Muscle layer of duodenum (tissue), 2 donors: ENCODE data around the gene NTM.

Experiments
- H3K27ac ChIP-seq: one replicate; pipeline ENCODE4 v1.7.0; 2013; ENCODE audit warnings: mild to moderate bottlenecking, low read length
- H3K27me3 ChIP-seq: one replicate; pipeline ENCODE4 v1.7.0; 2013; ENCODE audit warnings: low read depth, mild to moderate bottlenecking, control low read depth, low read length
- H3K36me3 ChIP-seq, 2 donors: one replicate each; pipeline ENCODE4 v1.7.0; 2013; ENCODE audit warnings: low read length in 2 of 2, control low read depth in 1 of 2, mild to moderate bottlenecking in 1 of 2; ENCODE audit not compliant: insufficient read depth in 2 of 2, control insufficient read depth in 1 of 2
- H3K4me1 ChIP-seq, 2 donors: one replicate each; pipeline ENCODE4 v1.7.0; 2013; ENCODE audit warnings: low read length in 2 of 2, mild to moderate bottlenecking in 2 of 2, control low read depth in 1 of 2, moderate library complexity in 1 of 2; ENCODE audit not compliant: insufficient read depth in 2 of 2, control insufficient read depth in 1 of 2
- H3K4me3 ChIP-seq, 2 donors: one replicate each; pipeline ENCODE4 v1.7.0; 2013; ENCODE audit warnings: low read length in 2 of 2, low read depth in 1 of 2, mild to moderate bottlenecking in 1 of 2
- H3K9me3 ChIP-seq, 2 donors: one replicate each; pipeline ENCODE4 v1.7.0; 2013; ENCODE audit warnings: low read length in 2 of 2, control low read depth in 1 of 2, mild to moderate bottlenecking in 1 of 2; ENCODE audit not compliant: control insufficient read depth in 1 of 2
- donor health status: healthy.

Gene NTM

DNA sequence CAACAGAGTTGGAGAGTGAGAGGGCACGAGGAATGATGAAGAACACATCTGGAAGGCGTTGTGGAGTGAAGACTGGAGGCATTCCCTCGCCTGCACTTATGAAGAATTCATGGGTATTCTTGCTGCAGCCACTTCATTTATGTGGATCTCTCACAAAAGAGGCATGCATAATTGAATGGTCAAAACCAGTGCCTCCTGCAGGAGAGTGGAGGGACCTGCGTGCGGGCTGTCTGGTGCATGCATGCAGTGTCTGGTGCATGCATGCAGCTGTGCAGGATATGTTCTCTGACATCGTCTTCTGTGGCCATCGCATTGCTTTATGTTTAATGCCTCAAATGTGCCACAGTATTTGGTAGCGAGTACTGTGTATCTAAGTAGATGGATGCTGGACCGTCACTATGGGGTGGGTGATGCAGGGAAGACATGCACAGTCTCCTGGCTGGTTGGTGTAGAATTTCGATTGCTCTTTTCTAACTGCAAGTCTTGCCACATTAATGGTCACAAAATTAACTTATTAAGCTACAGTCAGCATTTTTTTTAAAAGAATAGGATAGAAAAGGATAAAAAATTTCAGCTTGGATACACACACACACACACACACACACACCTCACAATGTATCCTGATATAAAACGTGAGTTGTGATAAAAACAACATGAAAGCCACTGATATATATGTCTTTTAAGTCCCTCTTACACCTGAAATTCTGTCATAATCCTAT is 20.9 kb upstream of the NTM start:
- H3K4me1 ChIP-seq, result no peaks in the 10 kb centered on the region
- H3K27ac ChIP-seq, result no peak overlapping the region
- no peak overlapping the region for H3K4me3 ChIP-seq
- H3K9me3 ChIP-seq, result no peaks in the 10 kb centered on the region
- H3K36me3 ChIP-seq, result no peaks in the 10 kb centered on the region
- H3K27me3 ChIP-seq, result no peaks in the 10 kb centered on the region

DNA sequence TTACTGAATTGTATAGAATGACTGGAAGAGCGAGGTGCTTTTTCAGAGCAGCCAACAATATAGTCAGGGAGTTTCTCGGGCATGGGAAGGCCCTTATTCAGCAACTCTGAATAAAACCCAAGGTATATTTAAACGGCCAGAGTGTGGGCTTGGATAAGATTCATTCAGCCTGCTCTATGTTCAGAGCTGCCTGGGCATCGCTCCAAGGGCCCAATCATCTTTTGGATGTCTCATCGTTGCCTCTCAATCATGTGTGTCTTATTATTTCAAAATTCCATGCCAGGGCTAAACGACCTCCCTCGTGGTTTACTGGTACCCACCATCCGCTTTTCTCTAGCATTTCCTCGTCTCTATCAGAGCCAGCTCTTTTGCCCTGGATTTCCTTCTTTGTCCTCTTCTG is 19.5 kb upstream of the NTM start:
- Histone ChIP-seq H3K27ac (no peak overlapping the region), H3K4me3 (no peak overlapping the region), H3K9me3 (no peaks in the 10 kb centered on the region), H3K36me3 (no peaks in the 10 kb centered on the region), H3K4me1 (no peaks in the 10 kb centered on the region), H3K27me3 (no peaks in the 10 kb centered on the region)

DNA sequence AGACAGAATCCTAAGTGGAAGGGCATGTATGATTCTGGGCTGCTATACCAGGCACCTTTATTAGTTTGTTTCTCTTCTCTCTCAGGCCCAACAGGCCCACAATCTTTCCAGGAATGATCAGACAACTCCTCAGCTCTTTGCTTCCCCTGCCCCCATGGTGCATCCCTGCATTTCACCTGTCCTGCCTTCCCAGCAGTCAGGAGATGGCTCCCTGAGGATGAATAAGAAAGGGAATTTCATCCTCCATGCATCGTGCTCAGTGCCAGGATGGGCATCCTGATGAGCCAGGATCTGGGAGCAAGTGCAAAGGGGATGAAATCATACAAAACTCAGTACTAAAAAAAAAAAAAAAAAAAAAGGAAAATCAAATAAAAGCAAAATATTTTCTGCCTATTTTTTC is 18.6 kb upstream of the NTM start:
- H3K27me3 ChIP-seq, result no peaks in the 10 kb centered on the region
- H3K9me3 ChIP-seq, result no peaks in the 10 kb centered on the region
- no peak overlapping the region for H3K4me3 ChIP-seq
- no peaks in the 10 kb centered on the region for H3K36me3 ChIP-seq
- no peak overlapping the region for H3K27ac ChIP-seq
- no peaks in the 10 kb centered on the region for H3K4me1 ChIP-seq

DNA sequence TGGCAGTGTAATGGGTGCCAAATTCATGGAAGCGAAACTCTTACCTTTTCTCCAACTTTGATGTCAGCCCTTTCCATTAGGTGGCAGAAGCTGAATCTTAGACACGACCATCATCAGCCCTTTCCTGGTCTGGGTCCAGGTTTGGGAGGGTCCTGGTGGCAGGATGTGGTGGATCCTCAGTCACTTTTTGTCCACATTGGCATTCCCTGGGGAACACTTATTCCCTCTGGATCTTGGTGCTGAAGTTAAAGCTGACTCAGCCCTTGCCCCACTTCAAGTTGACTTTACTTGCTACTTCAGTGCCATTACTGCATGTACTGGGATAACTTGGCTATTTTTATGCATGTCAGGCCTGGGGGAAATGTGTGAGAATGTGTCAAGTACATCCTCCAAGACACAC is 16.6 kb upstream of the NTM start:
- no peaks in the 10 kb centered on the region for H3K4me1 ChIP-seq
- no peaks in the 10 kb centered on the region for H3K36me3 ChIP-seq
- no peak overlapping the region for H3K27ac ChIP-seq
- H3K27me3 ChIP-seq, result no peaks in the 10 kb centered on the region
- no peaks in the 10 kb centered on the region for H3K9me3 ChIP-seq
- no peak overlapping the region for H3K4me3 ChIP-seq

DNA sequence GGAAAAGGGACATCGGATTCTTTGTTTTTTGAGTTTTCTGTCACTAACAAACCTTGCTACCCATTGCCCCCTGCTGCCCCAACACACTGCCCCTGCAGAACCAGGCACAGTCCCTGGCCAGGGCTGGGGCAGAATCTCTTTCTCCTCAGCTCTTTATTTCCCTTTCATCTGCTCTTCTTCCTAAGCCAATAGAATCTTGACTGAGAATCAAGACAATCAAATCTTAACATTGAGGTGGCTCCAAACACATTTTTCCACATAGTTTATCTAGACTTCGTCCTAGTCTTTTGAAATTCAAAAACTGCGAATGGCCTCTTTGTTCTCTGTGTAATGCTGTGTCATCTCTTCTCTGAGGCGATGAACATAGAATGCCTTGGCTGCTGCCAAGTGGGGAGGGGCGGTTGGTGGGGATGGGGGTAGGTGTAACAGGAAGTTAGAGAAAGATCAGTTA is 16.1 kb upstream of the NTM start:
- H3K4me1 ChIP-seq, result no peaks in the 10 kb centered on the region
- no peaks in the 10 kb centered on the region for H3K27me3 ChIP-seq
- no peaks in the 10 kb centered on the region for H3K9me3 ChIP-seq
- H3K36me3 ChIP-seq, result no peaks in the 10 kb centered on the region
- no peak overlapping the region for H3K4me3 ChIP-seq
- H3K27ac ChIP-seq, result no peak overlapping the region

DNA sequence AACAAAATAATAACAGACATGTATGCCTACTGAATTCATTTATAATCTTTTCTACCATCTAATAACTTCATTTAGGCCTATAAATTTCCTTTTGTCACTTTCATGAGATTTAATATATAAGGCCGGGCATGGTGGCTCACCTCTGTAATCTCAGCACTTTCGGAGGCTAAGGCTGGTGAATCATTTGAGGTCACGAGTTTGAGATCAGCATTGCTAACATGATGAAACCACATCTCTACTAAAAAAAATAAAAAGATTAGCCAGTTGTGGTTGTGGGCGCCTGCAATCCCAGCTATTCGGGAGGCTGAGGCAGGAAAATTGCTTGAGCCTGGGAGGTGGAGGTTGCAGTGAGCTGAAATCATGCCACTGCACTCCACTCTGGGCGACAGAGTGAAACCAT is 14.2 kb upstream of the NTM start:
- H3K4me3 ChIP-seq, result no peak overlapping the region
- H3K4me1 ChIP-seq, result no peaks in the 10 kb centered on the region
- H3K27ac ChIP-seq, result no peak overlapping the region
- no peaks in the 10 kb centered on the region for H3K36me3 ChIP-seq
- no peaks in the 10 kb centered on the region for H3K9me3 ChIP-seq
- no peaks in the 10 kb centered on the region for H3K27me3 ChIP-seq

DNA sequence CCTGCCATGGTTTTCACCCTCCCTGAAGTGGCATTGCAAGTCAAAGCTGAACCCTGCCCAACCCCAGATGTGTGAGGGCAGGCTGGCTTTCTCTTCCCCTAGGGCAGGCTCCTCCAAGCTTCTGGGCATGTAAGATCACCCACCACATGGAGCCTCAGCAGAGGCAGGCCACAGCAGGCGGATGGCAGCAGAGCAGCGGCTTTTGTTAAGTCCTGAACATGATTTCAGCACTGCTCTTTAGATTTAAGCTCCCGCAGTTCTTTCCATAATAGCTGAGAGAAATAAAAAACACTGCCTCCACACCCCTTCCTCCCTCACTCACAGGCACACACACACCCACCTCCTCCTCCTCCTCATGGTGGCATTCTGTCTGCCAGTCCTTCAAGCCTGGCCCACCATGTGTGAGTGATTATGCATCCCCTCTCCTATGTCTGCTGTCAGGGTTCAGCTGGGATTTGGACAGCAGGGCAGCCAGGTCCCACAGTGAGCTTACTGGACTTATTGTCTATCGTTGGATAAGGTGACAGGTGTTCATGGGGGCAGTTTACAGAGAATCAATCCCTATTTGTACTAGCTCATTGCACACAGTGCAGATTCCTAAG is 5.0 kb upstream of the NTM start:
- Histone ChIP-seq H3K27ac (no peak overlapping the region), H3K27me3 (no peaks in the 10 kb centered on the region), H3K4me1 (peaks cover 0 to 3% of the 10 kb centered on the region in 2 donors), H3K36me3 (no peaks in the 10 kb centered on the region), H3K4me3 (no peak overlapping the region), H3K9me3 (no peaks in the 10 kb centered on the region)

DNA sequence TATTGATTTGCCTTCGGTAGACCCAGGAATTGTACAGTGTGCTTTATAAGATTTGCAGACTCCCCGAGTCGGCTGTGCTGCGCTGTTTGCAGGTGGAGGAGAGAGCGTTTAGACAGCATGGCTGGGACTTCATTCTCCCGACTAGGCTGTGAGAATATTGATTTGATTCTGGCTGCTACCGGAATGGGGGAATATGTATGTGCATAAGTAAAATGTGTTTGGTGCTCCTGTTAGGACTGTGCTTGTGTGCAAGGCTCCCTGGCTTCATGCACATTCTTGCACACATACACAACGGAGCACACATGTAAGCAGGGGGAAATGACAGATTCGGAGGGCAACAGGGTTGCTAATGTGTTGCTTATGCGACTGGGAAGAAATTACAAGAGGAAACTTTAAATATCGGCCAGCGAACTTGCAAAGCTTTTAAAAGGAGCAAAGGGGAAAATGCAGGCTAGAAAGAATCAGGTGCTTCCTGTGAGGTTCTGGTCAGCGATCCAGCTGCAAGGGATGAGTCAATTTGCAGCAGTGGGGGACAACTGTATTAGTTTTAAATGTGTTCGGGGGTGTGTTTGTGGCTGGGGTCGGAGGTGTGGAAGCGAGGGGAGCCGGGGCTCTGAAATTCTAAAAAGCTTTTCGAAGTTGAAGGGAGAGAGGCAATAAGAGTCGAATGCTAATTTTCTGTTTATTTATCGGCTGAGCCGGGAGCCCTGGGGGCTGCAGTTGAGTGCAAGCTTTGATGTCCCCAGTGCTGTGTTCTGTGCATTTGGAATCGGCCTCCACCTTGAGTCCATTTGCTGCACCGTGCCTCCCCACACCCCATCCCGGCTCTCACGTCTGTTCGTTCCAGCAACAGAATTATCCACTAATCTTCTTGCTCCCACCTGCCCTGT is 731 bp downstream of the NTM start:
- no peak overlapping the region for H3K27ac ChIP-seq
- H3K4me1 ChIP-seq, result peaks cover 0 to 16% of the 10 kb centered on the region in 2 donors
- no peaks in the 10 kb centered on the region for H3K9me3 ChIP-seq
- H3K27me3 ChIP-seq, result peaks cover 3% of the 10 kb centered on the region
- peak overlapping the region; percentile 52 to 58 for H3K4me3 ChIP-seq
- H3K36me3 ChIP-seq, result no peaks in the 10 kb centered on the region

DNA sequence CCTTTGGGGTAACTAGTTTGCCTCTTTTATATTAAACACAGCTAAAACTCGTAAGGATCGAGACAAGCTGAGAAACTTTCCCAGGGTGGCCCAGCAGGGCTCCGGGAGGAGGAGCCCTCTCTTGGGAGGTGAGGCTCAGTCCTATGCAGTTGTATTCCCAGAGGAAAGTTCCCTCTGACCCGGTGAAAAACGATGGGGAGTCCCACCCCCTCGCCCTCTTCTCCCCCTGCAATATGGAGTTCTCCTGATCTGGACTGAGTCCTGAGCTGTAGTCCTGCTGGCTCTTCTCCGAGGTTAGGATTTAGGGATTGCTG is 1.3 kb downstream of the NTM start:
- Histone ChIP-seq H3K27me3 (peaks cover 3% of the 10 kb centered on the region), H3K9me3 (no peaks in the 10 kb centered on the region), H3K27ac (no peak overlapping the region), H3K4me1 (peaks cover 0 to 16% of the 10 kb centered on the region in 2 donors), H3K36me3 (no peaks in the 10 kb centered on the region), H3K4me3 (peak overlapping the region; percentile 52 to 58)

DNA sequence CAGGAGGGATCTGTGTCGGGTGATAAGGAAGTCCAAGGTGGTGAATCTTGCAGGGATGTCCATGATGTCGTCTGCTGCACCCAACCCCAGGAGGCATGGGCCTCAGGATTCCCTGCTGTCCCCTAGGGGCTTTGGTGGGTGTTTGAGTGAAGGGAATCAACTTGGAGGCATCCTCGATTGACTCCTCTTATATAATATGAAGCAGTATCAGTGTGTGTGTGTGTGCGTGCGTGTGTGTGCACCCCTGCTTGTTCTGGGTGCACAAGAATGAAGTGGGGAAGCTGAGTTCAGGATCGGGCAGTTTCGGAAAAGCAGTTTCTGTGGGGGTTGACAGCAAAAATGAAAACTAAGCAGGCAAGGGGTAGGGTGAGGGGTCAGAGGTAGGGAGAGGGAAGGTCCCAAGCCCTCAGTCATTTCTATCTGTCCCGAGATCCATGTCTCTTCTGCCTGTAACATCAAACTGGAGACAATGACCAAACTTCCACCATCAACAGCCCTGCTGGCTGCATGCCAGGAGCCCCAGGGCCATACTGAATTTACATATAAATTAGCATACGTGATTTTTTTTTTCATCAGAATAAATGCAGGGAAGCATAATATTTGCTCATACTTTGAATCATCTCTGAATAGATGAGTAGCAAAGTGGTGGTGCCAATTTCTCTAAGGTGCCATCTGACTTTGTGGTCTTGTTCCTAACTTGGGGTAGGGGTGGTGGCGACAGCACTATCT is 2.0 kb downstream of the NTM start:
- no peaks in the 10 kb centered on the region for H3K36me3 ChIP-seq
- H3K27me3 ChIP-seq, result peaks cover 3% of the 10 kb centered on the region
- H3K27ac ChIP-seq, result no peak overlapping the region
- peaks cover 0 to 16% of the 10 kb centered on the region in 2 donors for H3K4me1 ChIP-seq
- H3K4me3 ChIP-seq, result no peak overlapping the region
- no peaks in the 10 kb centered on the region for H3K9me3 ChIP-seq
